ENCODE measurements around the gene SUB1.
"Not testable (repeated sequence)": the region's sequence is repeated elsewhere in the genome, so short reads cannot be mapped to it uniquely, and the experiment has no call there.

The SUB1 gene

DNA sequence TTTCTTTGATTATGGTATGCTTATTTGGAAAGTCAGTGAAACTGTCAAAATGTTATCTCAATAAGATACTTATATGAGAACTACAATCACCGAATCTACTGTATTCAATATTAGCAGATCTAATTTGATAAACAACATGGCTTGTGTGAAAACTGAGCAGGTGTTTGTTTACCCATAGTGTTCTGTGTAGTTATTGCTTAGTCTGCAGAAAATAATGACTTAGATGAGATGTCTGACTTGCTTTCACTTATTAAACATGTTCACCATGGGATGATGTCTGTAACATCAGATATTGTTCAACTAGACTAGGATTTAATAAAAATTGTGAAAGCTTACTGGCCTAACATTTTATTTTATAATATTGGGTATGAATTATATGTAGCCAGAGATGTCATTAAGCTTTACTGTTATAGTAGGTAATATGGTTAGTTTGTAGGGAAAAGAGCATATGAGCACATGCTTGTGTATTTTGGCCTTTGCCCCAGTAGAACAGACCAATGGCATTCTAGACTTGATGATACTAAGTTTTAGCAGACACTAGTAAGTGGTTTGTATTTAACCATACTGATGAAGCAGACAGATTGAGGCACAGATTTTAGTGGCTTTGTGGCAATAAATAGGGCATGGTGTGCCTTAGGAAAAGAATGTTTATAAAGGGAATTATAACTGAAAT, 16.4 kb downstream of the SUB1 start:
- no peak for DNase-seq

DNA sequence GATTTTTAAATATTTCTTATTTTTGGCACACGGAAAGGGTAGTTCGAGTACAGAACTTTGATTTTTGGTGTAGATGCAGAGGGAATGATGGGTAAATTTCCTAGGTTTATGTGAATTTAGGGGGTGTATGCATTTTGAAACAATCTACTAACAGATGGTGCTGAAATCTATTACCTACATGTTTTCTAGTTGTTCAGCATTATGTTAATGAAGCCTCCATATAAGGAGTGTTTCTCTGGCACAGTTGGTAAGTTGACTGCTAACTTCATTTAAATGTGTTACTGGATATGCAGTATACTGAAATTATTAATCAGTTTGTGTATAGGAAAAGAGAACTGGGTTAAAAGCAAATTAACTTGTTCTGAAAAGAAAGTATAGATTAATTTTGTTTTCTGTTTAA, 17.5 kb downstream of the SUB1 start:
- DNase-seq: no peak

DNA sequence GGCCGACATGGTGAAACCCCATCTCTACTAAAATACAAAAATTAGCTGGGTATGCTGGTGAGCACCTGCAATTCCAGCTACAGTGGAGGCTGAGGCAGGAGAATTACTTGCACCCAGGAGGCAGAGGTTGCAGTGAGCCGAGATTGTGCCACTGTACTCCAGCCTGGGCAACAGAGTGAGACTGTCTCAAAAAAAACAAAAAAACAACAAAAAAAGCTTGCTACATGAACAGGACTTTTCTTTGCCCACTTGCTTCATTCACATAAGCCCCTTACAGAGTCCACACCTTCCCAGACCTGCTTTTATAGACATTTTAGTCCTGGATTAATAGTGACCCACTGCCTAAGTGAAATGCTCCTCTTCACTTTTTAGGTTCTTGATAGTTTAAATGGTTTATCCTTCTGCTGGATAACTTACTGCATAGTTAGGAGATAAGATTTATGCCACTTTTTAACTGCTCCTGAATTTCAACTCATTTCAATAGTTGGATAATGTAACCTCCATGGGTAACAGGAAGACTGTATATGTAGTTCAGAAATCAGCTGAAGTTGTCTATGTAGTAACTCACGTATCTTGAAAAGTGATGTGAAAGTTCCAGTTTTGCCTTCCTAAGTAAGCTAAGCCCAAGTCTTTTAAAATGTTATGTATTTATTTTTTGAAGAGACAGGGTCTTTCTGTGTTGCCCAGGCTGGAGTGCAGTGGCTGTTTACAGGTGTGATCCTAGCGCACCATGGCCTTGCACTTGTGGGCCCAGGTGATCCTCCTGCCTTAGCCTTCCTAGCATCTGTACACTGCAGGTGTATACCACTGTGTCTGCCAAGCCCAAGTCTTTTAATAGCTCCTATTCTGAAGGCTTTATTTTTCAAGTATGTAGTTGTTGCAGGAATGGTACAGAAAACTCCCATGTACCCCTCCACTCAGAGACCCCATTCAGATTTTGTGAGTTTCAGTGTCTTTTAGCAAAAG, 19.7 kb downstream of the SUB1 start:
- no peak for DNase-seq

GRCh38 chr5:32605766-32606152, 20.4 kb downstream of the SUB1 start:
- no peak for DNase-seq

DNA sequence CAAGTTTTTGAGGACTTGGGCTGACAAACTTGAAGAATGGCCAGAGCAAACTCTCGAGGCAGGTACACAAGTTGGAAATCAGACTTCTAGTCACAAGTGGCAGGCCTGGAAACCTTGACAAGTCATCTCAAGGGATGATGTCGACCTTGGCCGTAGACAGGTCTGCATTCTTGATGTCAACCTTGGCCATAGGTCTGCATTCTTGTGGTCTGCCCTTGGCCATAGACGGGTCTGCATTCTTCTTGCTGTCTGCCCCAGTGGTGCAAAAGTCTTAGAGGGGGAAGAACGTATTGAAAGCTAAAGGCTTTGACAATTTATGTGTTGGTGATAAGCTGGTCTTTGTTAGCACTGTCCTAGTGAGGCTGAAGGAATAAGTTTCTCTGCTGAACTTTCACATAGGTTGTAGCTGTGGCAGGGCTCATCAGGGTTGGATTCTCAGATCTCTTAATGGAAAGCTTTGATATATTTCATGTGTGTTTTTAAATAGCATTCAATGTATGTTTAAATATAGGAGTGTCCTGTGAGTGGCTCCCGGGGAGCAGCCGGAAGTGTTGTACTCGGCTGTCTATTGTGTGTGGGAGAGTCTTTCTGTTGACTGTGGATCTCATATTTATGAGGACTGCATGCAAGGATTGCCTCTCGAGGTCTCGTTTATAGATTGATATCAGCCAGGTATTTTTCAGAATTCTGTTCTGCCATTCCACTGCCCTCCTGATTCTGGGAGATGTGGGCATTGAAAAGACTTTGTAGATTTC, 27.0 kb downstream of the SUB1 start:
- DNase-seq: no peak

GRCh38 chr5:32613050-32613672, 27.8 kb downstream of the SUB1 start:
- DNase-seq: peak; percentile 78 to 85

DNA sequence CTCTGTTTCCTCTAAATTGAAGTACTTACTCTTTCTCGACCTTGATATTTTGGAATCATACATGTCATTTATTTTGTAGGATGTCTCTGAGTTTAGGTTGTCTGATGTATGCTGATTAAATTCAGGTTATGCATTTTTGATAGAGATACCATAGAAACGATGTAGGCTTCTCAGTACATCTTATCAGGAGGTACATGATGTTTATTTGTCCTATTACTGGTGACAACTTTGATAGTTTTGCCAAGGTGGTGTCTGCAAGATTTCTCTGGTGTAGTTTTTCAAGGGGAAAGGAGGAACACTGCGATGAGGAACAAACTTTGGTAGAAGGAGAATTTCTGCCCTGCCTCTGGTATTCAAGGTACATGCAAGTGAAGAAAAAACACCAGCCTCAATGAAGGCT, 29.9 kb downstream of the SUB1 start:
- DNase-seq: no peak

- DNase-seq: no peak
Measured at GRCh38 chr5:32618962-32619361, 33.6 kb downstream of the SUB1 start.

- DNase-seq: no peak
Measured at GRCh38 chr5:32621256-32621655, 35.9 kb downstream of the SUB1 start.

DNA sequence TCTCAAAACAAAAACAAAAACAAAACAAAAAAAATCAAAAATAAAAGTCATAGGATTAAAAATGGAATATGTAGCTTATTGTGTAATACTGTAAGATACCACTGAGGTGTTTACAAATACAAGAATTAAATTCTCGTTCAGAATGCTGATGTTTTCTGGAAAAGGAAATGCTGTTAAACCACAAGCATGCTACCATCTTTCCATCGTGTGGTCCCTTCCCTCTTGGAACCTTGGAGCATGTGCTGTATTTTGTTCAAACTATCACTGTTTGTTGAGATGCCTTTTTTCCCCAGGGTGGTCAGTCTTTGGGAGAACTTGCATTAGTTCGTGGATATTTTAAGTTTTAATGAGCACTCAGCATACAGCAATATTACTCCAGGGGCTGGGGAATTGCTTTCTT, 39.7 kb downstream of the SUB1 start:
- DNase-seq: no peak

DNA sequence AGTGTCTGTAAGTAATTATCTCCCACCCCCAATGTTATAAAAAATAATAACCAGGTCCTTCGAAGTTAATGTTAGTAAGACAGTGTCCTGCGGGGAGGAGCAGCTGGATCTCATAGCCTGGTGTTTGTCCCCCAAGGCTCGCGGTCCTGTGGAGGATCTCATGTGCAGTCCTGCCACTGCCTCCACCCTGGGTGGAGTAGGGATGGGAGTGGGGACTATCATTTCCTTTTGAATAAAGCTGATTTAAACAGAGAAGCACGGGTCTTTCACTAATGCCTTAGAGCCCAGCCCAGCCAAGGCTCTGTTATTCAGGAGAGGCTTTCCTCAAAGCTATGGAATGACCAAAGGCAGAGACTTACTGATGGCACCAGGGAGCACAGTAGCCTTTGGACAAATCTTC, 40.2 kb downstream of the SUB1 start:
- no peak for DNase-seq

- no peak for DNase-seq
Measured at GRCh38 chr5:32627219-32627870, 42.0 kb downstream of the SUB1 start.

DNA sequence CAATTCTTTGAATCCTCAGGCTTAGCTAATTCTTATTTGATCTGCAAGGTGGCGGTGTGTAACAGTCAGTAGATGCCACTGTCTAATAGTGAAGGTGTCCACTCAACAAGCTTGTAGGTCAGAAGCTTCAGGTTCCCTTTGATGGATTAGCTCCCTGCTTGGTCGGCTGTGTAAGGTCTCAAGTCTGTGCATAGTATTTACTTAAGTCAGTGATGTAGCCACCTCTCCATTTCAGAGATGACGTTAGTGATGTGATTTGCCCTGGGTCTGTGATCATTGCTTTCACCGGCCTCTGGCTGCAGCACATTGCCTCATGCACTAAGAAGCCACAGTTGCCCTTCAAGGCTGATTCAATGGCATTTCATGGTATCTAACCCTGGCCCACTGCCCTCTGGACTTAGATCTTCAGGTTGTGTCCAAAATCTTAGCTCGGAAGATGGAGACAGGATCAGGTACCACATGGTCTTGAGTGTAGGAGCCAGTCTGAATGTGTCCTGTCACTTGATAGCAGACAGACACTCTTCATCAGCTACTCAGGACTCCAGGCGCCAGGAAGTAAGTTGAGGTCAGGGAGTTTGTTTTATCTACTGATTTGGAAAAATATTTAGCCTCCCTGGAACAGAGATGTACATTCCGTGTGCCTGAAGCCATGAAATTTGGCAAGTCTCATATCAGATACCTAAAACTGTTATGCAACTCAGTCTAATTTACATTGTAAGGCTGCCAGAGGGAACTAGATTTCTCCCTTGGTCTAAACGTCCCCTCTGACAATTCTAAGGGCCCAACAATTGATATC, 42.9 kb downstream of the SUB1 start:
- DNase-seq: no peak

- no peak for DNase-seq
Measured at GRCh38 chr5:32630867-32631491, 45.6 kb downstream of the SUB1 start.

DNA sequence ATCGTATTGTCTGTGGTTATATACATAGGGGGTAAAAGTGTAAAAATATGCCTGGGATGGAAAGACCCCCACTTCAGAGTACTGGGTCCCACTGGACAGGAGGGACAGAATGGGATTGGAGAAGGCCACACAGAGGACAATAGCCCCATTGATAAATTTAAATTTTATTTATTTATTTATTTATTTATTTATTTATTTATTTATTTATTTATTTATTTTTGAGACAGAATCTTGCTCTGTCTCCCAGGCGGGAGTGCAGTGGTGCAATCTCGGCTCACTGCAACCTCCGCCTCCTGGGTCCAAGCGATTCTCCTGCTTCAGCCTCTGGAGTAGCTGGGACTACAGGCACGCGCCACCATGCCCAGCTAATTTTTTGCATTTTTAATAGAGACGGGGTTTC, 47.7 kb downstream of the SUB1 start:
- not testable (repeated sequence) for DNase-seq

DNA sequence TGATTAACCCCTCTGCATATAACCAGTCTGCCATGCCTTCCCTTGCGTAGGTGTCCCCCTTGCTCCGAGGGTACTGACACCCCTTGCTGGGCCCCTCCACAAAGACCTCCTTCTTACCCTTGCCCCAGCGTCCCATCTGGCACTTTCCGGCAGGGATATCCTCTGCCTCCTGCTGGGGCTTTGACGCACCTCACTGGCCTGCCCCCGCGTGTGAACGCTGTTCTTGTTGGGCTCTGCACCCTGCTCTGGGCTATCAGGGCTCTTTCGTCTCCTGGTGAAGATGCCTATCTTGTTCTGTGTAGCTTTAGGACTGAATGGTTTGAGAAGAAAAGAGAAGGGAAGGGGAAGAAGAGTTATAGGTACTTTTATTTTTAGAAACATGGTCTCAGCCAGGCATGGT, 53.0 kb downstream of the SUB1 start:
- no peak for DNase-seq

GRCh38 chr5:32639943-32640342, 54.6 kb downstream of the SUB1 start:
- DNase-seq: no peak

- DNase-seq: no peak
Measured at GRCh38 chr5:32642276-32643002, 57.1 kb downstream of the SUB1 start.

DNA sequence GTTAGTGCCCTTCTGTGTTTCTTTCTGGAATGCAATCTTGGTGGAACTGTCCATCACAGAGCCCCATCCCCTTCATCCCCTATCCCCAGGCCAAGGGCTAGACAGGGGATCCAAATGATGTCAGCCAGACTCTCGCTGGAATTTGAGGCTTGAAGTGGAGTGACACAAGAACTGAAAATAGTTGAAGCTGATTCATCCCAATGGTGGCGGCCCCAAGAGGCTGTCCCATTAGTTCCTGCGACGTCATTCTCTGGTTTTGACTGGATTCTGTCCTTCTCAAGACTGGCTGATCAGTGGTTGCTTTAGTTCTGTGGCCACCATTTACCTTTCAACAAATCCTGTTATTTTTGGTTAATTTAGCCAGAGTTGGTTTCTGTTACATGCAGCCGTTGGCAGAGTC, 59.9 kb downstream of the SUB1 start:
- no peak for DNase-seq

Data from CD4-positive, alpha-beta T cell treated with Interleukin-1 beta for 1 hour (primary cell).